H1 (cell line): ENCODE results near the gene SLC17A5. TPM values are rescaled to one million over a fixed set of nuclear protein-coding genes. Genes with fewer than 3 reads are reported as not detected.

ENCODE experiments used
- HDAC2 ChIP-seq, 2 experiments: fragments of 300-600 bp in 1 of 2; sonication (generic) in 1 of 2; IDR thresholded peaks; 2 replicates each; pipeline ENCODE4 v1.6.1; 2011 to 2012; ENCODE audit warnings: low read depth in 2 of 2, low read length in 2 of 2, mild to moderate bottlenecking in 2 of 2, moderate library complexity in 2 of 2, borderline replicate concordance in 1 of 2, inconsistent platforms in 1 of 2
- RXRA ChIP-seq: IDR thresholded peaks from 2 replicates; pipeline ENCODE4 v1.6.1; 2011; ENCODE audit warnings: low read depth, mild to moderate bottlenecking, low read length, moderate library complexity; ENCODE audit not compliant: insufficient read depth
- SUZ12 ChIP-seq: fragments of 200-600 bp; sonication (generic); IDR thresholded peaks from 2 replicates; pipeline ENCODE4 v1.6.1; 2012; ENCODE audit warnings: mild to moderate bottlenecking, inconsistent platforms, low read length, moderate library complexity, mixed read lengths
- TBP ChIP-seq: IDR thresholded peaks from 2 replicates; pipeline ENCODE4 v1.6.1; 2011; ENCODE audit warnings: low read depth, low read length, improper control_type of control experiment
- TCF12 ChIP-seq: IDR thresholded peaks from 2 replicates; pipeline ENCODE4 v1.6.1; 2011; ENCODE audit warnings: low read depth, mild to moderate bottlenecking, low read length
- polyA plus RNA-seq, 7 experiments: library from polyadenylated mRNA; depleted of rRNA in 3 of 7; stranded (reverse) in 5 of 7; unstranded in 2 of 7; fragments of >200 nt in 5 of 7; fragments of 200-250 nt in 2 of 7; gene quantifications; 1 replicate in 5 of 7; 2 replicates in 1 of 7; 4 replicates in 1 of 7; pipeline versions ENCODE4 v1.2.1 to v1.2.3, GENCODE V29; 2011 to 2013; ENCODE audit warnings: missing spikeins in 2 of 7, mixed read lengths in 2 of 7
- total RNA-seq: library from RNA; stranded (reverse); fragmentation: NEBNext Ultra II Directional; extraction: Animal tissue kit (Norgen Biotek cat#: 25700); gene quantifications from 2 replicates; pipeline ENCODE4 v1.2.1, GENCODE V29; 2021

Gene SLC17A5
- total and polyA plus RNA-seq, 2 of the 8 experiments (the other 6 are each of a cell fraction or from before 2014, with no cell fraction given), result 11.0 to 11.9 TPM

DNA sequence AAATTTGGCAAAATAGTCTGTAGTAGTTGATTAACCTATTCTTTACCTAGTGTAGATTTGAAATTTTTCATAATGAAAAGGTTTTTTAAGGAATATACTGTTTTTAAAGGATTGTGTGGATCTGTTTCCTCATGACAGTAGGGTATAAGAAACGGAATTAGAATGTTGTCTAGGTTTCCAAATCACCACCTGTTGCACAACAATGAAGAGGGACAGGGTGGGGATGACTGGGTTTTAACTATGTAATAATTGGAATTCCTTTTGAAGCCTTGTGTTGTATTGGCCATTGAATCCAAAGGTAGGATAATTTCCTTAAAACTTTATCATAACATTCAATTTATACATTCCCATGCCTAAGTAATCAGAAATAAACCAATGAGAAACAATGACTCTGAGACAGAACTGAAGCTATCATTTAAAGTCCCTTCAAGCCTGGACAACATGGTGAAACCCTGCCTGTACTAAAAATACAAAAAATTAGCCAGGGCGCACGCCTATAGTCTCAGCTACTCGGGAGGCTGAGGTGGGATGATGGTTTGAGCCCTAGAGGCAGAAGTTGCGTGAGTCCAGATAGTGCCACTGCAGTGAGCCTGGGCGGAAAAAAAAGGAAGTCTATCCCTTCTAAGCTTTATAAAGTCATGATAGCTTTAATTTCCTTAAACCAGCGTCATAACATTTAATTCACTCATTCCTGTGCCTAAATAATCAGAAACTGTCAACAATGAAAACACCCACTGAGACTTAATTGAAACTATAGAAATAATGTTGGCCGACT, 18.3 kb upstream of the SLC17A5 start (continued):
- TF ChIP-seq TBP (no peak), SUZ12 (no peak), RXRA (no peak), HDAC2 (IDR thresholded peaks at IDR 0.05; ENCODE audit: borderline replicate concordance in 1 of 2, low read depth in 2 of 2, low read length in 2 of 2) (no peak), TCF12 (no peak)
- TF ChIP-seq, all 59 proteins: peak for 0
